ENCODE results near the gene ZNF276. TPM values are rescaled to one million over a fixed set of nuclear protein-coding genes. Genes with fewer than 3 reads are reported as not detected.

Gene ZNF276
- total RNA-seq, 4 donors from 2014 or later, result 16.7 to 45.8 (median 18.2) TPM

- WGBS, 2 donors (ENCODE audit: low coverage in 1 of 2), result 76% methylated on average over 2 of the region's 19 CpGs; no CpG with 5 or more reads in 1 of the 2 donors
- H3K4me1 ChIP-seq, result peaks cover 0 to 24% (median 5%) of the 10 kb centered on the region in 3 donors
These were observed 11.5 kb upstream of the ZNF276 start for GRCh38 chr16:89709716-89710432.

GRCh38 chr16:89710709-89711564, 10.4 kb upstream of the ZNF276 start:
- Histone ChIP-seq H3K27me3 (peaks cover 9% of the 10 kb centered on the region), H3K9me3 (no peaks in the 10 kb centered on the region), H3K4me1 (peaks cover 0 to 18% (median 5%) of the 10 kb centered on the region in 3 donors), H3K36me3 (peaks cover 0 to 14% of the 10 kb centered on the region in 2 donors), H3K4me3 (no peak overlapping the region), H3K27ac (no peak overlapping the region)
- no peak for TF ChIP-seq POLR2AphosphoS5 (IDR thresholded peaks at IDR 0.05)
- no peak for TF ChIP-seq CTCF (IDR thresholded peaks at IDR 0.05)
- TF ChIP-seq POLR2A (IDR thresholded peaks at IDR 0.05), result no peak
- TF ChIP-seq EP300 (IDR thresholded peaks at IDR 0.05), result no peak
- WGBS, 2 donors (ENCODE audit: low coverage in 1 of 2), result no CpG with 5 or more reads among the region's 63 CpGs
- ATAC-seq, result no peak

More at GRCh38 chr16:89709716-89710432, 11.5 kb upstream of the ZNF276 start:
- TF ChIP-seq EP300 (IDR thresholded peaks at IDR 0.05), result no peak
- no peak for TF ChIP-seq CTCF (IDR thresholded peaks at IDR 0.05)
- TF ChIP-seq POLR2AphosphoS5 (IDR thresholded peaks at IDR 0.05), result no peak
- no peak for TF ChIP-seq POLR2A (IDR thresholded peaks at IDR 0.05)
- Histone ChIP-seq H3K36me3 (peaks cover 0 to 8% of the 10 kb centered on the region in 2 donors), H3K4me3 (no peak overlapping the region), H3K27ac (no peak overlapping the region), H3K9me3 (no peaks in the 10 kb centered on the region), H3K27me3 (peaks cover 9% of the 10 kb centered on the region)
- ATAC-seq, result no peak

DNA sequence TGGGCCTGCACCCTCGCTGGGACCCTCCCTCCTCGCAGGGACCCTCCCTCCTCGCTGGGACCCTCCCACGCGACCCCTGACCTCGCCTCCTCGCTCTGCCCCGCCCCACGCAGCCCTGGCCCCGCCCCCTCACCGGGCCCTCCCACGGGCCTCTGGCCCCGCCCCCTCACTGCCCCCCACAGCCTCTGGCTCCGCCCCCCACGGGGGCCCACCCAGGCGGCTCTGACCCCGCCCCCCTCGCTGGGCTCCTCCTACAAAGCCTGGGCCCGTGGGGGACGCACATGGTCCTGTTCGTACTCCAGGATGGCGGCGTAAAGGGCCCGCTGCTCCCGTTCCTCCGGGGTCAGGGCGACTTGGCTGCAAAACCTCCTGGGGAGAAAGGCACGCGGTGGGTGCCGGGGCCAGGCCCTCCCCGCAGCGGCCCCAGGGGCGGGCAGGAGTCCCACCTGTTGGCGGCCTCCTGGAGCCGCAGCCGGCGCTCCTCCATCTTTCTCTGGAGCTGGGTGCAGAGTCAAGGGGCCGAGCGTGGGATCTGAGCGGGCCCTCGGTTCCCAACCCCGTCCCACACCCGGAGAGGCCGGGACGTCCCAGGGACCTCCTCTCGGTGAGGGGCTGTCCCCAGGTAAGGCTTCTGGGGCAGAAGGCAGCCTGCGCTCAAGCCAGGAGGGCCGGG, 9.6 kb upstream of the ZNF276 start:
- TF ChIP-seq CTCF (IDR thresholded peaks at IDR 0.05), result no peak
- no peak for TF ChIP-seq POLR2A (IDR thresholded peaks at IDR 0.05)
- no peak for TF ChIP-seq EP300 (IDR thresholded peaks at IDR 0.05)
- TF ChIP-seq POLR2AphosphoS5 (IDR thresholded peaks at IDR 0.05), result no peak
- Histone ChIP-seq H3K27ac (no peak overlapping the region), H3K27me3 (peaks cover 9% of the 10 kb centered on the region), H3K4me1 (peaks cover 0 to 13% (median 5%) of the 10 kb centered on the region in 3 donors), H3K9me3 (no peaks in the 10 kb centered on the region), H3K36me3 (peaks cover 0 to 18% of the 10 kb centered on the region in 2 donors), H3K4me3 (peak overlapping the region in 1 of 2 donors; percentile 24)
- ATAC-seq, result no peak
- WGBS, 2 donors (ENCODE audit: low coverage in 1 of 2), result no CpG with 5 or more reads among the region's 48 CpGs

DNA sequence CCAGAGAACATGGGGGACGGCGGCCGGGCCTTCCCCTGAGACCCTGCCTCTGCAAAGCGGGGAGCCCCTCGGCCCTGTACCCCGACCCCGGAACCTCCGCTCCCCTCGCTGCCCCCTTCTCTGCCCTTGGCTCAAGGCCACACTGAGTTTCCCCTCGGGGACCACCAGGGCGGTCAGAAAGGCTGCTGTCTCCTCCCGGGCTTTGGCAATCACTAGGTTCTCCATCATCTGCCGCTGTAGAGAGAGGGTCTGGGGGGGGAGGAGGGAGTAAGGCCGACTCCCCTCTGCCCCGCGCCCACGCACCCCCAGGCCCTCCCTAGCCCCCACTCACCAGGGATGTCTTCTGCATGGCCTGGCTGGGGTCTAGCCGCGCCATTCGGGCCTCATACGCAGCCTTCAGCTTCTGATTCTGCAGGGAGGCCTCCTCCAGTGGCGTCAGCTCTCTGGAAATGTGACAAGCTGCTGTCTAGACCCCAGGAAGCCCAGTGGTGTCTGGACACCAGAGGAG, 9.0 kb upstream of the ZNF276 start:
- Histone ChIP-seq H3K27ac (no peak overlapping the region), H3K4me3 (peak overlapping the region in 1 of 2 donors; percentile 24), H3K9me3 (no peaks in the 10 kb centered on the region), H3K4me1 (peaks cover 0 to 13% (median 5%) of the 10 kb centered on the region in 3 donors), H3K36me3 (peaks cover 0 to 18% of the 10 kb centered on the region in 2 donors), H3K27me3 (peaks cover 9% of the 10 kb centered on the region)
- no peak for ATAC-seq
- TF ChIP-seq POLR2AphosphoS5 (IDR thresholded peaks at IDR 0.05) (no peak), POLR2A (IDR thresholded peaks at IDR 0.05) (no peak), CTCF (IDR thresholded peaks at IDR 0.05) (no peak), EP300 (IDR thresholded peaks at IDR 0.05) (no peak)
- no CpG with 5 or more reads among the region's 22 CpGs for WGBS, 2 donors (ENCODE audit: low coverage in 1 of 2)

Data from gastroesophageal sphincter (tissue), 4 donors.